ENCODE measurements around the gene MYH4.

GRCh38 chr17:10403589-10403988 lies 65.8 kb downstream of the MYH4 start:
- TF ChIP-seq, protein P1, sequence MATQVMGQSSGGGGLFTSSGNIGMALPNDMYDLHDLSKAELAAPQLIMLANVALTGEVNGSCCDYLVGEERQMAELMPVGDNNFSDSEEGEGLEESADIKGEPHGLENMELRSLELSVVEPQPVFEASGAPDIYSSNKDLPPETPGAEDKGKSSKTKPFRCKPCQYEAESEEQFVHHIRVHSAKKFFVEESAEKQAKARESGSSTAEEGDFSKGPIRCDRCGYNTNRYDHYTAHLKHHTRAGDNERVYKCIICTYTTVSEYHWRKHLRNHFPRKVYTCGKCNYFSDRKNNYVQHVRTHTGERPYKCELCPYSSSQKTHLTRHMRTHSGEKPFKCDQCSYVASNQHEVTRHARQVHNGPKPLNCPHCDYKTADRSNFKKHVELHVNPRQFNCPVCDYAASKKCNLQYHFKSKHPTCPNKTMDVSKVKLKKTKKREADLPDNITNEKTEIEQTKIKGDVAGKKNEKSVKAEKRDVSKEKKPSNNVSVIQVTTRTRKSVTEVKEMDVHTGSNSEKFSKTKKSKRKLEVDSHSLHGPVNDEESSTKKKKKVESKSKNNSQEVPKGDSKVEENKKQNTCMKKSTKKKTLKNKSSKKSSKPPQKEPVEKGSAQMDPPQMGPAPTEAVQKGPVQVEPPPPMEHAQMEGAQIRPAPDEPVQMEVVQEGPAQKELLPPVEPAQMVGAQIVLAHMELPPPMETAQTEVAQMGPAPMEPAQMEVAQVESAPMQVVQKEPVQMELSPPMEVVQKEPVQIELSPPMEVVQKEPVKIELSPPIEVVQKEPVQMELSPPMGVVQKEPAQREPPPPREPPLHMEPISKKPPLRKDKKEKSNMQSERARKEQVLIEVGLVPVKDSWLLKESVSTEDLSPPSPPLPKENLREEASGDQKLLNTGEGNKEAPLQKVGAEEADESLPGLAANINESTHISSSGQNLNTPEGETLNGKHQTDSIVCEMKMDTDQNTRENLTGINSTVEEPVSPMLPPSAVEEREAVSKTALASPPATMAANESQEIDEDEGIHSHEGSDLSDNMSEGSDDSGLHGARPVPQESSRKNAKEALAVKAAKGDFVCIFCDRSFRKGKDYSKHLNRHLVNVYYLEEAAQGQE (IDR thresholded peaks at IDR 0.05) = no peak
- TF ChIP-seq CTCF (IDR thresholded peaks at IDR 0.05; ENCODE audit: low read depth, low read length, missing input control) (no peak), JUND (IDR thresholded peaks at IDR 0.05) (no peak), RAD21 (IDR thresholded peaks at IDR 0.05) (no peak), FOXA1 (IDR thresholded peaks at IDR 0.05) (no peak), MAX (IDR thresholded peaks at IDR 0.05) (no peak)

Measured in liver (tissue), 3 donors.